Measurements from ENCODE around the gene RANBP17.
A peak's percentile ranks its signal among the peaks of the same experiment; 100 is the strongest.

Gene RANBP17

DNA sequence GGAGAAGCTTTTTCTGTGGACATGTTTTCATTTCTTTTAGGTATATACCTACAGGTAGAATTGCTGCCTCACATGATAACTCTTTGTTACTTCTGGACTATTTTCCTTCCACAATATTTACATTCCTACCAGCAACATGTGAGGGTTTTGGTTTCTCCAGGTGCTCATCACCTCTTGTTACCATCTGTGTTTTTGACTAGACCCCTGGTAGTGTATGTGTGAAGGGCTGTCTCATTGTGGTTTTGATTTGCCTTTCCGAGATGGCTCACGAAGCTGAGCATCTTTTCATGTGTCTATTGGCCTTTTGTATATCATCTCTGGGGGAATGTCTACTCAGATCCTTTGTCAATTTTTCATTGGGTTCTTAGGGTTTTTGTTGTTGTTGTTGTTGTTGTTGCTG is 17.2 kb upstream of the RANBP17 start:
- no peak overlapping the region for H3K4me3 ChIP-seq (ENCODE audit: low read depth, low read length)
- H3K36me3 ChIP-seq (ENCODE audit: insufficient read depth, low read length) = no peaks in the 10 kb centered on the region
- no peak overlapping the region for H2AFZ ChIP-seq (ENCODE audit: low read length, unreplicated experiment)
- no peaks in the 10 kb centered on the region for H3K79me2 ChIP-seq (ENCODE audit: control insufficient read depth, insufficient read depth, low read length, unreplicated experiment)
- H3K27me3 ChIP-seq (ENCODE audit: insufficient read depth, low read length) = no peaks in the 10 kb centered on the region
- peaks cover 20% of the 10 kb centered on the region for H3K4me1 ChIP-seq (ENCODE audit: control insufficient read depth, insufficient read depth, low read length, unreplicated experiment)
- no peak overlapping the region for H3K27ac ChIP-seq (ENCODE audit: low read depth, low read length)

DNA sequence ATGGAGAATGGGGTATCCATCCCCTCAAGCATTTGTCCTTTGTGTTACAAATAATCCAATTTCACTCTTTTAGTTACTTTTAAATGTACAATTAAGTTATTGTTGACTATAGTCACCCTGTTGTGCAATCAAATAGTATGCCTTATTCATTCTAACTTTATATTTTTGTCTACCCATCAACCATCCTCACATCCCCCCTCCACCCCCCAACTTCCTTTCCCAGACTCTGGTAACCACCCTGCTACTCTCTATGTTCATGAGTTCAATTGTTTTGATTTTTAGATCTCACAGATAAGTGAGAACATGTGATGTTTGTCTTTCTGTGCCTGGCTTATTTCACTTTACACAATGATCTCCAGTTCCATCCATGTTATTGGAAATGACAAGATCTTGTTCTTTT is 15.4 kb upstream of the RANBP17 start:
- Histone ChIP-seq H3K79me2 (ENCODE audit: control insufficient read depth, insufficient read depth, low read length, unreplicated experiment) (no peaks in the 10 kb centered on the region), H2AFZ (ENCODE audit: low read length, unreplicated experiment) (no peak overlapping the region), H3K27me3 (ENCODE audit: insufficient read depth, low read length) (no peaks in the 10 kb centered on the region), H3K4me3 (ENCODE audit: low read depth, low read length) (no peak overlapping the region), H3K4me1 (ENCODE audit: control insufficient read depth, insufficient read depth, low read length, unreplicated experiment) (peaks cover 20% of the 10 kb centered on the region), H3K36me3 (ENCODE audit: insufficient read depth, low read length) (no peaks in the 10 kb centered on the region), H3K27ac (ENCODE audit: low read depth, low read length) (peak overlapping the region; percentile 42; the same call in 1 of the 2 replicates)

- H3K36me3 ChIP-seq (ENCODE audit: insufficient read depth, low read length) = no peaks in the 10 kb centered on the region
- no peak overlapping the region for H3K4me3 ChIP-seq (ENCODE audit: low read depth, low read length)
- H2AFZ ChIP-seq (ENCODE audit: low read length, unreplicated experiment) = no peak overlapping the region
- peaks cover 20% of the 10 kb centered on the region for H3K4me1 ChIP-seq (ENCODE audit: control insufficient read depth, insufficient read depth, low read length, unreplicated experiment)
- peak overlapping the region; percentile 42; the same call in 1 of the 2 replicates for H3K27ac ChIP-seq (ENCODE audit: low read depth, low read length)
- H3K27me3 ChIP-seq (ENCODE audit: insufficient read depth, low read length) = no peaks in the 10 kb centered on the region
- H3K79me2 ChIP-seq (ENCODE audit: control insufficient read depth, insufficient read depth, low read length, unreplicated experiment) = no peaks in the 10 kb centered on the region
Measured at GRCh38 chr5:170846846-170847245, 15.0 kb upstream of the RANBP17 start.

DNA sequence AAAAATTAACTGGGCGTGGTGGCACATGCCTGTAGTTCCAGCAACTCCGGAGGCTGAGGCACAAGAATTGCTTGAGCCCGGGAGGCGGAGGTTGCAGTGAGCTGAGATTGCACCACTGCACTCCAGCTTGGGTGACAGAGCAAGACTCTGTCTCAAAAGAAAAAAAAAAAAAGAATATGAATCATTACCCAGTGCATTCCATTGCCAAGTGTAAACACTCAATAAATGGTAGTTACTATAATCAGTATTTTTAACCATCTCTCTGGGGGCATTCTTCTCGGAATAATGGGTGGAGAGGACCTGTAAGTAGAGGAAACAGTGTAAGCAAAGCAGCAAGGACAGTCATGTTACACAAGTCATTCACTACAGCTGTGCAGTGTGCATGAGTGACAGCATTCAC is 13.8 kb upstream of the RANBP17 start:
- no peaks in the 10 kb centered on the region for H3K27me3 ChIP-seq (ENCODE audit: insufficient read depth, low read length)
- no peak overlapping the region for H2AFZ ChIP-seq (ENCODE audit: low read length, unreplicated experiment)
- no peak overlapping the region for H3K27ac ChIP-seq (ENCODE audit: low read depth, low read length)
- H3K36me3 ChIP-seq (ENCODE audit: insufficient read depth, low read length) = no peaks in the 10 kb centered on the region
- peaks cover 20% of the 10 kb centered on the region for H3K4me1 ChIP-seq (ENCODE audit: control insufficient read depth, insufficient read depth, low read length, unreplicated experiment)
- no peaks in the 10 kb centered on the region for H3K79me2 ChIP-seq (ENCODE audit: control insufficient read depth, insufficient read depth, low read length, unreplicated experiment)
- no peak overlapping the region for H3K4me3 ChIP-seq (ENCODE audit: low read depth, low read length)

DNA sequence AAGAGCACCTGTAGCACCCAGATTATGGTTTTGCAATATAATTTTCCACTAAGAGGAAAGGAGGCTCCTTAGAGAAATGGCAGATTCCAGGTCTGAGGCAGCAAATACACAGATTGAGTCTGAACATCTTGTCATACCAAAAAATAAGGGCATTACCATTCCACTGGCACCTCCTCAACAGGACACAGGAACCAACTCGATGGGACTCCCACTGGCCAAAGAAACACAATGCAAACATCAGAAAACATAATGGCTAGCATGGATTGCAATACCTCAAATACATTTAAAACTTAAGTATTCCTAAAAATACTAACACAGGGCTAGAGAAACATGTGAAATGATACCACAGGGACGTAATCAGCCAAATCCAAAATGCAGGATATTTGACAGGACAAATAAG is 12.4 kb upstream of the RANBP17 start:
- no peak overlapping the region for H2AFZ ChIP-seq (ENCODE audit: low read length, unreplicated experiment)
- no peaks in the 10 kb centered on the region for H3K36me3 ChIP-seq (ENCODE audit: insufficient read depth, low read length)
- peaks cover 20% of the 10 kb centered on the region for H3K4me1 ChIP-seq (ENCODE audit: control insufficient read depth, insufficient read depth, low read length, unreplicated experiment)
- no peak overlapping the region for H3K27ac ChIP-seq (ENCODE audit: low read depth, low read length)
- no peak overlapping the region for H3K4me3 ChIP-seq (ENCODE audit: low read depth, low read length)
- no peaks in the 10 kb centered on the region for H3K27me3 ChIP-seq (ENCODE audit: insufficient read depth, low read length)
- no peaks in the 10 kb centered on the region for H3K79me2 ChIP-seq (ENCODE audit: control insufficient read depth, insufficient read depth, low read length, unreplicated experiment)

DNA sequence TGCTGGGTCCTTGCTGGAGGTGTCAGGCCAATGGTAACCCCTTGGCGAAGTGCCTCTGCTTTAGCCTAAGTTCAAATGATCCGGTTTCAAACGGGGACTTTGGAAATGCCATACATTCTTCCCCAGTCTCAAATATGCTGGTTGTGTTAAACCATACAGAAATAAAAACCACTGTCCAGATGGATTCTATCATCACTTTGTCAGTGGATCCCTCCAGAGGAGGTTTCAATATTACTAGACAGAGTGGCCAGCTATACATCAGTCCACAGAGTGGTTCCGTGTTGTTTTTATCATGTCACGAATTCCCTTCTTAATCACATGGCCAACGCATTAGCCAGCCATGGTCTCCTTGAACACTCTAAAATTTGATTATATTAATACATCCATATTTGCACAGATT is 7.3 kb upstream of the RANBP17 start:
- Histone ChIP-seq H3K4me1 (ENCODE audit: control insufficient read depth, insufficient read depth, low read length, unreplicated experiment) (no peaks in the 10 kb centered on the region), H3K4me3 (ENCODE audit: low read depth, low read length) (no peak overlapping the region), H3K27ac (ENCODE audit: low read depth, low read length) (no peak overlapping the region), H3K79me2 (ENCODE audit: control insufficient read depth, insufficient read depth, low read length, unreplicated experiment) (no peaks in the 10 kb centered on the region), H3K27me3 (ENCODE audit: insufficient read depth, low read length) (no peaks in the 10 kb centered on the region), H3K36me3 (ENCODE audit: insufficient read depth, low read length) (no peaks in the 10 kb centered on the region), H2AFZ (ENCODE audit: low read length, unreplicated experiment) (no peak overlapping the region)

- H3K27me3 ChIP-seq (ENCODE audit: insufficient read depth, low read length) = no peaks in the 10 kb centered on the region
- H3K27ac ChIP-seq (ENCODE audit: low read depth, low read length) = no peak overlapping the region
- H3K4me3 ChIP-seq (ENCODE audit: low read depth, low read length) = no peak overlapping the region
- H3K4me1 ChIP-seq (ENCODE audit: control insufficient read depth, insufficient read depth, low read length, unreplicated experiment) = no peaks in the 10 kb centered on the region
- H3K79me2 ChIP-seq (ENCODE audit: control insufficient read depth, insufficient read depth, low read length, unreplicated experiment) = no peaks in the 10 kb centered on the region
- H3K36me3 ChIP-seq (ENCODE audit: insufficient read depth, low read length) = no peaks in the 10 kb centered on the region
- H2AFZ ChIP-seq (ENCODE audit: low read length, unreplicated experiment) = no peak overlapping the region
Measured at GRCh38 chr5:170857066-170857465, 4.8 kb upstream of the RANBP17 start.

DNA sequence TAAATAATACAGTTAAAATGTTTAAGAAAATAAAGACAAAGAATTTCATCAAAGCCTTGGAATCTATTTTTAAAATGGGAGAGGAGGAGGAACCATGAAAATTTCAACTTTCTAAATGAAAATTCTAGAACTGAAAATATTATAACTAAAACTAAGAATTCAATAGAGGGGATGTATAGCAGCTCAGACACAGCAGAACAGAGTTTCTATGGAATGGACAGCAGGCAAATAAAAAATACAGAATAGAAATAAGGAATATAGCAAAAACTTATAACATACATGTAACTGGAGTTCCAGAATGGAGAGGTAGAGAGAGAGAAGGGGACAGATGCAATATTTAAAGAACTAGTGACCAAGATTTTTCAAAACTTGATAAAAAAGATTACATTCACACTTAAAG is 1.4 kb upstream of the RANBP17 start:
- Histone ChIP-seq H3K4me1 (ENCODE audit: control insufficient read depth, insufficient read depth, low read length, unreplicated experiment) (peaks cover 15% of the 10 kb centered on the region), H2AFZ (ENCODE audit: low read length, unreplicated experiment) (no peak overlapping the region), H3K27ac (ENCODE audit: low read depth, low read length) (no peak overlapping the region), H3K4me3 (ENCODE audit: low read depth, low read length) (no peak overlapping the region), H3K36me3 (ENCODE audit: insufficient read depth, low read length) (no peaks in the 10 kb centered on the region), H3K27me3 (ENCODE audit: insufficient read depth, low read length) (no peaks in the 10 kb centered on the region), H3K79me2 (ENCODE audit: control insufficient read depth, insufficient read depth, low read length, unreplicated experiment) (peaks cover 25% of the 10 kb centered on the region)

DNA sequence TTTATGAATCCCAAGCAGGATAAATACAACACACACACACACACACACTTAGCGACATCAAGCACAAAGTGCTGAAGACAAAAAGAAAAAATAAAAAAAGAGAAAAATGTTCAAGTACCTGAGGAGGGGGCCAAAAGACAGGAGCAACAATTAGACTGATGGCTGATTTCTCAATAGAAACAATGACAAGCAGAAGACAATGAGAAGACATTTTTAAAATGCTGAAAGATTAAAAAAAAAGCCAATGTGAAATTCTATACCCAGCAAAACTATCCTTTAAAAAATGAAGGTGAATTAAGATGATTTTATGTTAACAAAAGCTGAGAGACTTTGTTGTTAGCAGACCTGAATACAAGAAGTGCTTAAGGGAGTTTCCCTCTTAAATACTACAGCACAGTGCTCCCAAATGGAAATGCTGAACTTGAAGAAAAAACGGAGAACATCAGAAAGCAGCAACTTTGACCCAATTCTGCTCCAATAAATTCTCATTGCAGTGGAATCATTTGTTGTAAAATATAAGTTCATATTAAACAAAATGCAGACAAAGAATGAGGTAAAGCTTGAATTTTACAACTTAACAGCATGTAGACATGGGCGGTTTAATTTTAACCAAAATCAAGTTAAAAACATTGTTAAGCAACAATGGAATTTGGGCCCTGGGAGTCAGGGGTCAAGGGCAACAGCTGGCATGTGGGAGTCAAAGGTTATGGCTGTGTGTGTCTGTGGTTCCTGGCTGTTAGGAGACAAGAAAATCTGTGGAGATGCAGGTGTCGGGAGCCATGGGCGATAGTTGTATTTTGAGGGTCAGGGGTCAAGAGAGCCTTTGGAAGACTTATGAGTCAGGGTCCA is 776 bp upstream of the RANBP17 start:
- Histone ChIP-seq H2AFZ (ENCODE audit: low read length, unreplicated experiment) (no peak overlapping the region), H3K27ac (ENCODE audit: low read depth, low read length) (no peak overlapping the region), H3K4me1 (ENCODE audit: control insufficient read depth, insufficient read depth, low read length, unreplicated experiment) (peaks cover 15% of the 10 kb centered on the region), H3K79me2 (ENCODE audit: control insufficient read depth, insufficient read depth, low read length, unreplicated experiment) (peaks cover 32% of the 10 kb centered on the region), H3K27me3 (ENCODE audit: insufficient read depth, low read length) (no peaks in the 10 kb centered on the region), H3K36me3 (ENCODE audit: insufficient read depth, low read length) (no peaks in the 10 kb centered on the region), H3K4me3 (ENCODE audit: low read depth, low read length) (peak overlapping the region; percentile 44; the same call in 1 of the 2 replicates)

DNA sequence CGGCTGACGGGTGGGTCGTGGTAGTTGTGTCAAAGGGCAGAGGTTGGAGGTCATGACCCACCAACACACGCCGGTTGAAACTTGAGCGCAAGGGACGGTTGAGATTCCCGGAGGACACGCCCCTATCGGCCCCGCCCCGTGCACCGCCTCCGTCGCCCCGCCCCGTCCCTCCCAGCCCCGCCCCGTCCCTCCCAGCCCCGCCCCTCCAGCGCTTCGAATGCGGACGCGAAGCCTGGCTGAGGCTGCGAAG is 226 bp upstream of the RANBP17 start:
- H3K27me3 ChIP-seq (ENCODE audit: insufficient read depth, low read length) = no peaks in the 10 kb centered on the region
- no peaks in the 10 kb centered on the region for H3K36me3 ChIP-seq (ENCODE audit: insufficient read depth, low read length)
- H3K4me3 ChIP-seq (ENCODE audit: low read depth, low read length) = peak overlapping the region; percentile 78
- H3K27ac ChIP-seq (ENCODE audit: low read depth, low read length) = no peak overlapping the region
- H3K4me1 ChIP-seq (ENCODE audit: control insufficient read depth, insufficient read depth, low read length, unreplicated experiment) = peaks cover 15% of the 10 kb centered on the region
- peaks cover 35% of the 10 kb centered on the region for H3K79me2 ChIP-seq (ENCODE audit: control insufficient read depth, insufficient read depth, low read length, unreplicated experiment)
- peak overlapping the region; percentile 80 for H2AFZ ChIP-seq (ENCODE audit: low read length, unreplicated experiment)

- no peak overlapping the region for H3K27ac ChIP-seq (ENCODE audit: low read depth, low read length)
- H2AFZ ChIP-seq (ENCODE audit: low read length, unreplicated experiment) = no peak overlapping the region
- no peaks in the 10 kb centered on the region for H3K27me3 ChIP-seq (ENCODE audit: insufficient read depth, low read length)
- peaks cover 15% of the 10 kb centered on the region for H3K4me1 ChIP-seq (ENCODE audit: control insufficient read depth, insufficient read depth, low read length, unreplicated experiment)
- H3K79me2 ChIP-seq (ENCODE audit: control insufficient read depth, insufficient read depth, low read length, unreplicated experiment) = peaks cover 41% of the 10 kb centered on the region
- no peaks in the 10 kb centered on the region for H3K36me3 ChIP-seq (ENCODE audit: insufficient read depth, low read length)
- peak overlapping the region; percentile 78 for H3K4me3 ChIP-seq (ENCODE audit: low read depth, low read length)
Measured at GRCh38 chr5:170863646-170864045, 1.8 kb downstream of the RANBP17 start.

Data from ACC112 (cell line).